Hematopoietic multipotent progenitor cell treated with erythropoietin and hydrocortisone succinate and interleukin-3 and kit ligand, for 4 days (in vitro differentiated cells): Measurements from ENCODE around the gene STX7.
"Not testable (repeated sequence)": the region's sequence is repeated elsewhere in the genome, so short reads cannot be mapped to it uniquely, and the experiment has no call there.

Experiments
- DNase-seq: peaks from one replicate; pipeline ENCODE4 v3.0.0-alpha.2; 2015

STX7 gene

GRCh38 chr6:132512638-132513632 lies at the start of gene STX7:
TSS of gene STX7 (minus strand) at chr6:132513116. CDS start at chr6:132503530, 9,586 bp downstream.
- DNase-seq: peak; percentile 97

DNA sequence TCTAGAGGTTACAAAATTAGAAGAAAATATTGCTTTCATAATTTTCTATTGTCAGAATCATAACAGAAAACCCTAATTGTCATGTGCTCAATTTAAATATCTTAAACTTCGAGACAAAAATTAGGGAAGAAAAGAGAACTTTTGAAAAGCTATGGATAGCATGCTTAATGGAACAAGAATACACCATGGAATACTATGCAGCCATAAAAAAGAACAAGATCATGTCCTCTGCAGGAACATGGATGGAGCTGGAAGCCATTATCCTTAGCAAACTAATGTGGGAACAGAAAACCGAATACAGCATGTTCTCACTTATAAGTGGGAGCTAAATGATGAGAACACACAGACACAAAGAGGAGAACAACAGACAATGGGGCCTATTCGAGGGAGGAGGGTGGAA lies 47.2 kb upstream of the STX7 start:
- not testable (repeated sequence) for DNase-seq

- DNase-seq: no peak
Measured at GRCh38 chr6:132552372-132552771, 39.5 kb upstream of the STX7 start, which contains the start of gene TAAR8. TSS of gene TAAR8 (plus strand) at chr6:132552672. CDS start at chr6:132552693, 21 bp downstream.

GRCh38 chr6:132551214-132551613 lies 38.3 kb upstream of the STX7 start:
- DNase-seq: no peak

- no peak for DNase-seq
Measured at GRCh38 chr6:132548746-132549463, 36.0 kb upstream of the STX7 start.

DNA sequence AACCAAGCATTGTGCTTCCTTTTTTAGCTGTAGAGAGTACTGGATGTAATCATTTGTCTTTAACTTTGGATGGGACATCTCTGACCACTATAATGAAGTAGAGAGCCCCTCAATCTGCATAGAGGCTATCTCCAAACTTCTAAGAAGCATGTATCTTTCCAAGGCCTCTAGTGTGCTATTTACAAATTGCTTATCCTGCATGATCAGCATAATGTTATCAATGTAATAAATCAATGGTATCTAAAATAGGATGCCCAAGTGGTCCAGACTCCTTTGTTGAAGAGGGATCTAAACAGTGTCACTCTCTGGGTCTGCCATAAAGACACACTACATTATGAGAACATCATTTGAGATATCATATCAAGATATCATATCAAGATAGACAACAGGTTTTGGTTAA lies 31.9 kb upstream of the STX7 start:
- DNase-seq: no peak

GRCh38 chr6:132537977-132538376 lies 25.1 kb upstream of the STX7 start, which contains the start of gene TAAR9:
TSS of gene TAAR9 (plus strand) at chr6:132538277. CDS start at chr6:132538290, 13 bp downstream.
- no peak for DNase-seq

DNA sequence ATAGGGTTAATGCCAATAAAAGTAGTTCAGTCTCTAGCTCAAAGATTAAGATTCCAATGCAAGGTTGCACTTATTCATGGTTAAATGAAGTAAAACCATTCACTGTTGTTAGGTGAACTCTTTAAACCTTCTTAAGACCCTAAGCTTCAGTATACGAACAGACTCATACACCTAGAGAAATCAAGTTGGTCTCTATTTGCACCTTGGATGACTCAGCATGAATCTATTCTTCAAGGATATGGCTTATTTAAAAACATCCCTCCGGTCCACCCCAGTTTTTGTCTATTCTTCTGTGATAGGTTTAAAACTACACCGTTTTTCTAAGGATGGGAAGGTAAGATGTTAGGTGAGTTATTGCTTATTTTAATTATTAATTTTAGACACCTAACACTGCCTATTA lies 24.2 kb upstream of the STX7 start:
- no peak for DNase-seq

- DNase-seq: not testable (repeated sequence)
Measured at GRCh38 chr6:132534546-132534945, 21.6 kb upstream of the STX7 start.

DNA sequence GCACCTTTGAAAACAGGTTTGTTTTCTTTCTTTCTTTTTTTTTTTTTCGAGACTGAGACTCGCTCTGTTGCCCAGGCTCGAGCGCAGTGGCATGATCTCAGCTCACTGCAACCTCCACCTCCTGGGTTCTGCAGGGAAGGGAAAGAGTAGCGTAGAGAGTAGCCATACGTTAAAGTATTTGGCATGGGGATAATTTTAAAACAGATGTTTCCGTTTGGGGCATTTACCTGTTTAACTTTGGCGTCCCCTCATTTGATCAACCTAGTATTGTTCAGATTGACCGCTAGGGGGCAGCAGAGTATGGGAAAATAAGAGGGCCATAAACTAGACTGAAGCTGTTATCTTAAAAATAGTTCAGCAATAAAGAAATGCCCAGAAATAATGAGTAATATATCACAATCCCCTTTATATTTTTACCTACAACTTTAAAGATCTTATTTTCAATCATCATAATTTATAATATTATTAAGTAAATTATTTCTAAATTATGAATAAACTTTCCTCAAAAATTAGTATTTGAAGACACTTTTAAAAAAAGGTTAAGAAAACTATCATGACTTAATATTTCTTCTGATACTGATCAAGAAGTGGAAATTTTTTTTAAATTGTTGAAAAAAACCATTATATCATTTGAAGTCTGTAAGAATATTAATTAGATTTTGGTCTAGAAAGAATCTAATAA lies 17.5 kb upstream of the STX7 start:
- DNase-seq: peak; percentile 88

- no peak for DNase-seq
Measured at GRCh38 chr6:132527791-132528190, 14.9 kb upstream of the STX7 start.

DNA sequence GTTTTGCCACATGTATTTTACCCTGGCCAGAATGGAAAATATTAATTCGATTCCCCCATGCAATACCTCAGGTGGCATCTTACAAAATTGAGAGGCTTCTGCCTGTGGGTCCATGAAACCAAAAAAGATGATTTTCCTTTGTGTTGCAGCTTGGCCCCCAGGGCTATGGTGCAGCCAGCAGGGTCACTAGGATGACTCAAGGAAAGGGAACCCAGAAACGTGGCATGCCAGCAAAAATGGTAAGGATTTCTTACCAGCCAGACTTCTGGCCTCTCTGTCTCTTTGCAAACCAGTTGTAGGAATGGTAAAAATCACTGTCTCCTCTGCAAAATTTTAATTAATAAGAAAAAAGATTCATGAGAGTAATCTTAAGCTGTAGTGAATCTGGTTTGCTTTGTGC lies 13.5 kb upstream of the STX7 start:
- DNase-seq: no peak

DNA sequence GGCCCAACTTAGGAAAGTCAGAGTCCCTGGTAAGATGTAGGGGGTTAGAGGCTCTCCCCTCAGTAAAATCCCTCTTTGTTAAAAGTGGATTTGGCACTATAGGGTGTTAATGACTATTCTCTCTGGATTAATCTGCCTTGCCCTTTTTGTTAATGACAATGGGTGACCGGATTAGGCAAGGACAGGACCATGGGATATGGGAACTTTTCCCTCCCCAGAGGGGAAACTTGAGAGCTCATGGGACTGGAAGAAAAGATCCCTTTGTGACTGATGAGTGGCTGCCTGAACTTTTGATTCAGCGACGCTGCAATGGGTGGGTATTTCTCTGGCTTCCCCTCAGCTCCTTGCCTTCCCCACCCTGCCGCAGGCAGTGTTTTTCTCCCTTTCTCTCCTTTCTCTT lies 12.9 kb upstream of the STX7 start:
- DNase-seq: no peak

DNA sequence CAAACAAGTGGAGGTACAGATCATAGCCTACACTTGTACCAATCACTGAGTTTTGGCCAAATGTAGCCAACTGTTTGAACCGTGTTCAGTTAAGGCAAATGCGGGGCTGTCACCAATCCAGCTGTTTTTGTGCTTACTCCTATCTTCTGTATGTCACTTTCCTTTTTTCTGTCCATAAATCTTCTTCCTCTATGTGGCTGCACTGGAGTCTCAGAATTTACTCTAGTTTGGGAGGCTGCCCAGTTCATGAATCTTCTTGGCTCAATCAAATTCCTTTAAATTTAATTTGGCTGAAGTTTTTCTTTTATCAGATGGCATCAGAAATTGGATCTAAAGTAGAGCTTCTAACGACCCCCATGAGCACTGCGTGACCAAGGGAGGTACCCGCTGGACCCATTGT lies 11.7 kb upstream of the STX7 start:
- no peak for DNase-seq

GRCh38 chr6:132520953-132521352 lies 8.0 kb upstream of the STX7 start:
- no peak for DNase-seq

- no peak for DNase-seq
Measured at GRCh38 chr6:132515386-132515785, 2.5 kb upstream of the STX7 start.

DNA sequence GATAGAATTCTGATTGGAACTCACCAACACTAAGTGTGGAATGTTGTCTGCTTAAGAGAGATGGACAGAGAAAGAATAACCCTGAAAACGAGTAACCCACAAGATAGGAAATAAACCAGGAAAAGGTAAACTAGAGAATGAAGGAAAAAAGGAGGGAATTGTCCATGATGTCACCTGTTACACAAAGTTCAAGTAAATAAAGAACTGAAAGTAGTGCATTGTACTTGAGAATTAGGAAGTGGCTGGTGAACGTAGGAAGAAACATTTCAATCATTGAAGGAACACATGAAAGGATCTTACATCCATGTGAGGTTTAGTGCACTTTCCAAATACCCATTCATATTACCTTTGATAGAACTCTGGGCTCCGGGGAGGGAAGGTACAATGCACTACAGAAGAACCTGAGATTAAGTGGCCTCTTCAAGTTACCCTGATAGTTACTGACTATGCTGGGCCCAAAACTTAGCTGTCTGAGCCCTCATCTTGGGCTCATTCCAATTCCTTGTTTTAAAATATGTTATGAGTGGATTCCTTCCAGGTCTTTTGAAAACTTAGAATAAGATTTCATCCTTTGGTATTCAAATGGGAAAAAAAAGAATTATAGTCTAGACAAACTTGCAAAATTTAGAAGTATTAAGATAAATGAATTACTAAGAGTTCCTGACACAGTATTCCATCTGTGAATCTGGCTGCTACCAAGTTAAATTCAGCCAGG lies 1.1 kb upstream of the STX7 start:
- DNase-seq: no peak

GRCh38 chr6:132512342-132512637 lies 626 bp downstream of the STX7 start:
- DNase-seq: no peak

DNA sequence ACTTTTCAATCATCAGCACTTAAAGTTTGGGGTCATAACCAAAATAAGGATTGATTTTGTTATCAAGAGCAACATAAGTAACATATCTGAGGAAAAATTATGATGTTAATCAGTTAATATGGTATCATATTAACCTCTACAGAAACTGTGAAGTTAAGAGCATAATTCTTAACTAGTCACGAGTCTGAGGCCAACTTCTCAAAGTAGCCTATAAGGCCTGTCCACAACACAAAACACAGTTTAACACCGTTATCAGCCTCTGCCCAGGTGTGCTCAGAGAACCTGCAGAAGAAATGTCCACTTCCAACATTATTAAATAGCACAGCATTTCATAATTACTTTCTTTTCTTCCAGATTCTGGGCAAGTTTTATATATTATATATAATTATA lies 1.1 kb downstream of the STX7 start:
- peak; percentile 45 for DNase-seq

DNA sequence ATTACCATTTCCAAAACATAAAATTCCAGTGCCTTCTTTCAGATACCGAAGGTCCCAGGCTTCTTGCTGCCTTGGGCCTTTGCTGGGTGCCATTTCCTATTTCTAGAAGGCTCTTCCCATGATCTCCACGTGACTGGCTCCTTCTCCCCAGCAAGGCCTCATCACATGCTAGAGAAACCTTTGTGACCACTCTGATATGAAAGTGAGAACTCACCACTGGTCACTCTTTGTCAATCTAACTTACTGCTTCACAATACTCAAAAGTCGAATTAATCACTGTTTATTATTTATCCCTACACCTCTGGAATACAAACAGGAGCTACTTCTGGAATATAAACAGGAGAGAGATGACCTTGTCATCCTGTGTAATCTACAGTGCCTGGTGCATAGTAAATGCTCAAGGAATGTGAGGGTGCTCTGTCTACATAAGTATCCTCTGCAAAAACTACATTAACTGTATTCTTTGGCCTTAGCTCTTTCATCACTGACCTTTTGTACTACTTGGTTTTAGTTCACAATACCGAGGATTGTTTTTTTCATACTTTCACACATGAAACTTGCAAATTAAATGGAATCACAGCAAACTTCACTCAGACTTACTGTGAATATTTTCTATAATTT lies 1.6 kb downstream of the STX7 start:
- DNase-seq: peak; percentile 33

- DNase-seq: no peak
Measured at GRCh38 chr6:132506869-132507808, 5.8 kb downstream of the STX7 start.
